ENCODE measurements around the gene FOXP1. TPM values are rescaled to one million over a fixed set of nuclear protein-coding genes. Genes with fewer than 3 reads are reported as not detected.

The FOXP1 gene
- total and polyA plus RNA-seq, 8 donors, result 12.3 to 215 (median 117) TPM

DNA sequence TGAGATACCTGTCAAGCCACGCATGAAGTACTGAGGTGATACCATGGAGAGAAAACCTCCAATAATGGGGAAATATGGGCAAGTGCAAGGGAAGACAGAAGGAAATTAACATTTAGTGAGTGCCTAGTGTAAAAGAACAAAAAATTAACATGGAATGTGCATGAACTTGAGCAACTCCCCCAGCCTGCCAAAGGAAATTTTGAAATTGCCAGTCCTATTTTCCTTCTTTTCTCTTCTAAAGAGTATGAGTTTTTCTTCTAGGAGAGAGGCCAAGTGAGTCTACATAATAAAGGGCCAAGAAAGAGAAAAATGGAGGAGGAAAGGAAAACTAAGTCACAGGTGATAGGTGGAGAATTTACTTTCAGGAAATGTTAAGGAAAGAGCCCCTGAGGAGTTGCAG lies 668.7 kb downstream of the FOXP1 start:
- Histone ChIP-seq H3K36me3 (no peaks in the 10 kb centered on the region), H3K27ac (no peak overlapping the region), H3K27me3 (no peaks in the 10 kb centered on the region), H3K4me3 (no peak overlapping the region), H3K9me3 (no peaks in the 10 kb centered on the region), H3K4me1 (no peaks in the 10 kb centered on the region)
- 97 to 100% (median 98%) methylated on average over 1 of the region's 1 CpG for WGBS, 5 donors
- intact Hi-C loops (cut with DNase I; ENCODE audit: low total_unique reads), result no loop called here
- TF ChIP-seq, protein P1, sequence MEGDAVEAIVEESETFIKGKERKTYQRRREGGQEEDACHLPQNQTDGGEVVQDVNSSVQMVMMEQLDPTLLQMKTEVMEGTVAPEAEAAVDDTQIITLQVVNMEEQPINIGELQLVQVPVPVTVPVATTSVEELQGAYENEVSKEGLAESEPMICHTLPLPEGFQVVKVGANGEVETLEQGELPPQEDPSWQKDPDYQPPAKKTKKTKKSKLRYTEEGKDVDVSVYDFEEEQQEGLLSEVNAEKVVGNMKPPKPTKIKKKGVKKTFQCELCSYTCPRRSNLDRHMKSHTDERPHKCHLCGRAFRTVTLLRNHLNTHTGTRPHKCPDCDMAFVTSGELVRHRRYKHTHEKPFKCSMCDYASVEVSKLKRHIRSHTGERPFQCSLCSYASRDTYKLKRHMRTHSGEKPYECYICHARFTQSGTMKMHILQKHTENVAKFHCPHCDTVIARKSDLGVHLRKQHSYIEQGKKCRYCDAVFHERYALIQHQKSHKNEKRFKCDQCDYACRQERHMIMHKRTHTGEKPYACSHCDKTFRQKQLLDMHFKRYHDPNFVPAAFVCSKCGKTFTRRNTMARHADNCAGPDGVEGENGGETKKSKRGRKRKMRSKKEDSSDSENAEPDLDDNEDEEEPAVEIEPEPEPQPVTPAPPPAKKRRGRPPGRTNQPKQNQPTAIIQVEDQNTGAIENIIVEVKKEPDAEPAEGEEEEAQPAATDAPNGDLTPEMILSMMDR (IDR thresholded peaks at IDR 0.05), result no peak
- TF ChIP-seq POLR2AphosphoS5 (IDR thresholded peaks at IDR 0.05), result no peak
- TF ChIP-seq POLR2A (IDR thresholded peaks at IDR 0.05), result no peak
- TF ChIP-seq EP300 (IDR thresholded peaks at IDR 0.05), result no peak
- DNase-seq, result no peak

- 87 to 92% (median 89%) methylated on average over 5 of the region's 5 CpGs for WGBS, 5 donors
- Histone ChIP-seq H3K27ac (no peak overlapping the region), H3K27me3 (no peaks in the 10 kb centered on the region), H3K36me3 (no peaks in the 10 kb centered on the region), H3K4me1 (no peaks in the 10 kb centered on the region), H3K9me3 (no peaks in the 10 kb centered on the region), H3K4me3 (no peak overlapping the region)
- TF ChIP-seq, protein P1 (IDR thresholded peaks at IDR 0.05), result no peak
- no peak for TF ChIP-seq EP300 (IDR thresholded peaks at IDR 0.05)
- no peak for TF ChIP-seq POLR2AphosphoS5 (IDR thresholded peaks at IDR 0.05)
- TF ChIP-seq POLR2A (IDR thresholded peaks at IDR 0.05), result no peak
- intact Hi-C loops (cut with DNase I; ENCODE audit: low total_unique reads), result no loop called here
- DNase-seq, result no peak
These were observed 671.8 kb downstream of the FOXP1 start for GRCh38 chr3:70911719-70912118.

- DNase-seq, result no peak
- no peak for TF ChIP-seq EP300 (IDR thresholded peaks at IDR 0.05)
- TF ChIP-seq POLR2A (IDR thresholded peaks at IDR 0.05), result no peak
- TF ChIP-seq, protein P1 (IDR thresholded peaks at IDR 0.05), result no peak
- TF ChIP-seq POLR2AphosphoS5 (IDR thresholded peaks at IDR 0.05), result no peak
- WGBS, 5 donors, result 90 to 97% (median 95%) methylated on average over 11 of the region's 11 CpGs
- Histone ChIP-seq H3K4me1 (no peaks in the 10 kb centered on the region), H3K9me3 (no peaks in the 10 kb centered on the region), H3K4me3 (no peak overlapping the region), H3K27me3 (no peaks in the 10 kb centered on the region), H3K36me3 (no peaks in the 10 kb centered on the region), H3K27ac (no peak overlapping the region)
- intact Hi-C loops (cut with DNase I; ENCODE audit: low total_unique reads), result no loop called here
These were observed 678.0 kb downstream of the FOXP1 start for GRCh38 chr3:70905491-70905890.

Small RNA genes lying within 50 kb of the gene (small RNA-seq; reads per million reads assigned to genes)
- 0 reads per million in 4 donors for gene MIR1284

Other genes starting within 250 kb of the FOXP1 start
- gene EIF4E3, start 141.7 kb upstream of the FOXP1 start, total RNA-seq, result 10 to 100 TPM in 4 of 5 donors, 1 to 10 TPM in 1; 4.1 to 25.9 (median 14.0) TPM
- 10 to 100 TPM in 2 of 3 donors, 1 to 10 TPM in 1; 7.9 to 15.9 (median 15.0) TPM for gene EIF4E3, start 141.7 kb upstream of the FOXP1 start, polyA plus RNA-seq
- gene GPR27, start 170.1 kb upstream of the FOXP1 start, total RNA-seq, result 1 to 10 TPM in 3 of 5 donors, under 1 TPM in 1, not detected in 1; 0.45 to 5.1 (median 2.7) TPM
- gene GPR27, start 170.1 kb upstream of the FOXP1 start, polyA plus RNA-seq, result 1 to 10 TPM; 1.1 to 3.1 (median 1.4) TPM
- not detected for gene PROK2, start 201.4 kb upstream of the FOXP1 start, total RNA-seq
- 1 to 10 TPM in 2 of 3 donors, under 1 TPM in 1; 0.58 to 5.7 (median 1.1) TPM for gene PROK2, start 201.4 kb upstream of the FOXP1 start, polyA plus RNA-seq